ENCODE results near the gene C1GALT1. TPM values are rescaled to one million over a fixed set of nuclear protein-coding genes. Genes with fewer than 3 reads are reported as not detected.

The C1GALT1 gene
- total RNA-seq, 3 donors from 2014 or later = 23.3 to 38.9 (median 30.1) TPM

- no peak for DNase-seq
- intact Hi-C loops (cut with DNase I, micrococcal nuclease) = no loop called here
- Histone ChIP-seq H3K9me3 (no peaks in the 10 kb centered on the region), H3K36me3 (ENCODE audit: low read depth) (no peaks in the 10 kb centered on the region), H3K4me3 (no peak overlapping the region), H3K4me1 (ENCODE audit: low read depth) (no peaks in the 10 kb centered on the region)
- TF ChIP-seq CTCF (IDR thresholded peaks at IDR 0.05) = no peak
- no peak for ATAC-seq
Measured at GRCh38 chr7:7276161-7276560, 93.8 kb downstream of the C1GALT1 start.

GRCh38 chr7:7290429-7291122 lies 108.2 kb downstream of the C1GALT1 start:
- no peak for DNase-seq
- H3K4me1 ChIP-seq (ENCODE audit: low read depth) = no peaks in the 10 kb centered on the region
- no peaks in the 10 kb centered on the region for H3K36me3 ChIP-seq (ENCODE audit: low read depth)
- intact Hi-C loops (cut with DNase I, micrococcal nuclease) = no loop called here
- peaks cover 2% of the 10 kb centered on the region for H3K9me3 ChIP-seq
- no peak overlapping the region for H3K4me3 ChIP-seq
- TF ChIP-seq CTCF (IDR thresholded peaks at IDR 0.05) = no peak
- ATAC-seq = no peak

DNA sequence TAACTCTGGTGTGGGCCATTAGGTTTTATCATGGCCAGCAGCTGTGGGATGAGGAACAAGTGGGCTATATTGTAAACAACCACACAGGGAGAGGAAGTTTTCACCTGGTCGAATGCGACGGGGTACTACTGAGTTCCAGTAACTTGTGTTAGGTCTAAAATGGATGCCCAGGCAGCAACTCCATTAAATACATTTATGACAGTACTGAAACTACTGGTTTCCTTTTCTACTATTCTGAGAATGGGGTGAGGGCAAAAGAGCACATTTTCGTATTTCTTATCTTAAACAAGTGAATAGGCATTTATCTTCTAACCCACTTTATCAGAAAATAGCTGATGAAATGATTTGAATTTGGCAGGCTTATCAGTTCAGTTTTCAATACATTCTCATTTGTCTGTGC lies 109.7 kb downstream of the C1GALT1 start:
- H3K4me1 ChIP-seq (ENCODE audit: low read depth) = no peaks in the 10 kb centered on the region

GRCh38 chr7:7292608-7293007 lies 110.3 kb downstream of the C1GALT1 start:
- H3K9me3 ChIP-seq = no peaks in the 10 kb centered on the region

More for the DNA sequence above, 109.7 kb downstream of the C1GALT1 start:
- no peak for ATAC-seq
- H3K36me3 ChIP-seq (ENCODE audit: low read depth) = no peaks in the 10 kb centered on the region
- DNase-seq = no peak
- no peak for TF ChIP-seq CTCF (IDR thresholded peaks at IDR 0.05)
- H3K4me3 ChIP-seq = no peak overlapping the region
- no peaks in the 10 kb centered on the region for H3K9me3 ChIP-seq
- intact Hi-C loops (cut with DNase I, micrococcal nuclease) = no loop called here

GRCh38 chr7:7293092-7293491 lies 110.7 kb downstream of the C1GALT1 start:
- H3K9me3 ChIP-seq = no peaks in the 10 kb centered on the region
- no peak for TF ChIP-seq CTCF (IDR thresholded peaks at IDR 0.05)
- no peak overlapping the region for H3K4me3 ChIP-seq
- intact Hi-C loops (cut with DNase I, micrococcal nuclease) = no loop called here
- DNase-seq = no peak
- ATAC-seq = no peak
- H3K36me3 ChIP-seq (ENCODE audit: low read depth) = no peaks in the 10 kb centered on the region
- no peaks in the 10 kb centered on the region for H3K4me1 ChIP-seq (ENCODE audit: low read depth)

More at GRCh38 chr7:7292608-7293007, 110.3 kb downstream of the C1GALT1 start:
- ATAC-seq (no peak), DNase-seq (no peak)
- no peak overlapping the region for H3K4me3 ChIP-seq
- TF ChIP-seq CTCF (IDR thresholded peaks at IDR 0.05) = no peak
- H3K4me1 ChIP-seq (ENCODE audit: low read depth) = no peaks in the 10 kb centered on the region
- intact Hi-C loops (cut with DNase I, micrococcal nuclease) = no loop called here
- H3K36me3 ChIP-seq (ENCODE audit: low read depth) = no peaks in the 10 kb centered on the region
